RWPE2 (cell line): ENCODE results near the gene ITGA11.

Experiments used
- ATAC-seq: fragments of 200-7000 bp; cut with Tn5 transposase; 3 replicates; pipeline ENCODE4 v1.9.1; 2021; ENCODE audit warnings: low read depth
- DNase-seq: peaks from one replicate; pipeline ENCODE4 v3.0.0-alpha.2; 2020; ENCODE audit warnings: low spot score
- H3K27ac ChIP-seq: fragments of 450-650 bp; 2 replicates; pipeline ENCODE4 v1.5.1; 2017; ENCODE audit warnings: mild to moderate bottlenecking; ENCODE audit not compliant: poor library complexity, severe bottlenecking
- H3K27me3 ChIP-seq: fragments of 250-450 bp; sonication (Bioruptor Pico); 2 replicates; pipeline ENCODE4 v1.5.1; 2021; ENCODE audit warnings: mild to moderate bottlenecking, moderate library complexity; ENCODE audit not compliant: insufficient read depth, poor library complexity, severe bottlenecking
- H3K36me3 ChIP-seq: fragments of 250-450 bp; sonication (Bioruptor Pico); 2 replicates; pipeline ENCODE4 v1.5.1; 2020; ENCODE audit warnings: low read depth, mild to moderate bottlenecking, moderate library complexity
- H3K4me1 ChIP-seq: fragments of 250-450 bp; sonication (Bioruptor Pico); 2 replicates; pipeline ENCODE4 v1.5.1; 2021; ENCODE audit warnings: mild to moderate bottlenecking, moderate library complexity; ENCODE audit not compliant: insufficient read depth, poor library complexity, severe bottlenecking
- H3K4me3 ChIP-seq: fragments of 250-450 bp; sonication (Bioruptor Pico); 2 replicates; pipeline ENCODE4 v1.5.1; 2021; ENCODE audit warnings: mild to moderate bottlenecking, moderate library complexity; ENCODE audit not compliant: severe bottlenecking
- H3K9me3 ChIP-seq: fragments of 250-450 bp; sonication (Bioruptor Pico); 2 replicates; pipeline ENCODE4 v1.5.1; 2021; ENCODE audit warnings: mild to moderate bottlenecking, moderate library complexity; ENCODE audit not compliant: severe bottlenecking
- CTCF ChIP-seq: fragments of 450-650 bp; IDR thresholded peaks from one replicate; pipeline ENCODE4 v1.5.1; 2017; ENCODE audit warnings: mild to moderate bottlenecking, moderate library complexity; ENCODE audit not compliant: poor library complexity, severe bottlenecking

The ITGA11 gene

GRCh38 chr15:68431792-68432401 lies at the start of gene ITGA11:
Gene ITGA11 (minus strand): TSS chr15:68432163. CDS start chr15:68432066, 97 bp downstream.
- H3K4me3 ChIP-seq = peak within 1 kb of the TSS; percentile 21
- H3K27me3 ChIP-seq = peaks cover 61% of the 10 kb centered on the region
- H3K27ac ChIP-seq = no peak within 1 kb of the TSS
- peak; percentile 95 for ATAC-seq
- no peaks in the 10 kb centered on the region for H3K9me3 ChIP-seq
- no peaks in the 10 kb centered on the region for H3K36me3 ChIP-seq
- H3K4me1 ChIP-seq = no peaks in the 10 kb centered on the region
- DNase-seq = peak; percentile 82
- no peak for TF ChIP-seq CTCF

GRCh38 chr15:68481321-68481720 lies 49.4 kb upstream of the ITGA11 start:
- Histone ChIP-seq H3K9me3 (no peaks in the 10 kb centered on the region), H3K4me1 (no peaks in the 10 kb centered on the region), H3K4me3 (no peak overlapping the region), H3K27me3 (peaks cover 15% of the 10 kb centered on the region), H3K27ac (no peak overlapping the region), H3K36me3 (no peaks in the 10 kb centered on the region)
- DNase-seq = no peak
- TF ChIP-seq CTCF = no peak
- ATAC-seq = no peak

- Histone ChIP-seq H3K36me3 (no peaks in the 10 kb centered on the region), H3K4me1 (no peaks in the 10 kb centered on the region), H3K27ac (no peak overlapping the region), H3K4me3 (no peak overlapping the region), H3K9me3 (no peaks in the 10 kb centered on the region), H3K27me3 (peaks cover 24% of the 10 kb centered on the region)
- ATAC-seq (no peak), DNase-seq (no peak)
- TF ChIP-seq CTCF = no peak
Observed at GRCh38 chr15:68480296-68480695, 48.3 kb upstream of the ITGA11 start.

DNA sequence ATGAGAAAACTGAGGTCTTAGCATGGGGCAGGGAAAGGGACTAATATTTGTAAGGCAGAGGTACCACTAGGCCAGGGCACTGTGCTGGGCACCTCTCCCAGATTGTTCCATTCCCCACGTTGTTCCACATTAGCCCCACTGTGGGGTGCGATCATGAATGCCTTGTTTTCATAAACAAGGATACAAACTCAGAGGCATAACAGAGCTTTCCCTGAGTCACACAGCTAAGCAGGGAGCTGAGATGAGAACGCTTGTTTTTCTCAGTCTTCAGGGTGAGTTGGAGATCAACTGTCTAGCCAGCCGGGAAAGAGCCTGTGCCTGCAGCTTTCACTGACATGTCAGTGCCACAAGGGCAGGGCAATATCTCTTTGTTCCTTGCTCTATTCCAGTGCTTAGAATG lies 47.9 kb upstream of the ITGA11 start:
- H3K27ac ChIP-seq = no peak overlapping the region
- TF ChIP-seq CTCF = no peak
- ATAC-seq = no peak
- no peak for DNase-seq
- H3K36me3 ChIP-seq = no peaks in the 10 kb centered on the region
- no peak overlapping the region for H3K4me3 ChIP-seq
- peaks cover 22% of the 10 kb centered on the region for H3K27me3 ChIP-seq
- no peaks in the 10 kb centered on the region for H3K9me3 ChIP-seq
- H3K4me1 ChIP-seq = no peaks in the 10 kb centered on the region

DNA sequence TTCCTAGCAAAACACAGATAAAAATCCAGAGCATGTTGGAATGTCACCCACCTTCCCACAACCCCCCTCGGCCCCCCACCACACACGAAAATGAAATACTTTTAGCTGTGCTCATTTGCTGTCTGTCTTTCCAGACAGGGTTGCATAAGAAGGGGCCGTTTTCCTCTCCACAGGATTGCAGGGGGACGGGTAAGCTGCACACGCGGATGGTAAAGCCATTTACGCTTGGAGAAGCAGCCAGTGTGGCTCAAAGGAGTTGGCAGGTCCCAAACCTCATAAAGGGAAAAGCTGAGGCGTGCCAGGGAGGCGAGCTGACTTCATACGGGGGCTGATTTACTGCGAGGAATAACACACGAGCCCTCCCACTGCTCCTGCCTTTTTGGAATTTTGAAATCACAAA lies 47.4 kb upstream of the ITGA11 start:
- H3K4me1 ChIP-seq = no peaks in the 10 kb centered on the region
- no peaks in the 10 kb centered on the region for H3K36me3 ChIP-seq
- no peak for TF ChIP-seq CTCF
- no peaks in the 10 kb centered on the region for H3K9me3 ChIP-seq
- DNase-seq = no peak
- H3K4me3 ChIP-seq = no peak overlapping the region
- no peak for ATAC-seq
- H3K27ac ChIP-seq = no peak overlapping the region
- H3K27me3 ChIP-seq = peaks cover 22% of the 10 kb centered on the region
